Measurements from ENCODE around the gene MAML3. TPM values are rescaled to one million over a fixed set of nuclear protein-coding genes. Genes with fewer than 3 reads are reported as not detected.

Gene MAML3
- total RNA-seq, 6 donors from 2014 or later = 9.6 to 31.4 (median 14.5) TPM

DNA sequence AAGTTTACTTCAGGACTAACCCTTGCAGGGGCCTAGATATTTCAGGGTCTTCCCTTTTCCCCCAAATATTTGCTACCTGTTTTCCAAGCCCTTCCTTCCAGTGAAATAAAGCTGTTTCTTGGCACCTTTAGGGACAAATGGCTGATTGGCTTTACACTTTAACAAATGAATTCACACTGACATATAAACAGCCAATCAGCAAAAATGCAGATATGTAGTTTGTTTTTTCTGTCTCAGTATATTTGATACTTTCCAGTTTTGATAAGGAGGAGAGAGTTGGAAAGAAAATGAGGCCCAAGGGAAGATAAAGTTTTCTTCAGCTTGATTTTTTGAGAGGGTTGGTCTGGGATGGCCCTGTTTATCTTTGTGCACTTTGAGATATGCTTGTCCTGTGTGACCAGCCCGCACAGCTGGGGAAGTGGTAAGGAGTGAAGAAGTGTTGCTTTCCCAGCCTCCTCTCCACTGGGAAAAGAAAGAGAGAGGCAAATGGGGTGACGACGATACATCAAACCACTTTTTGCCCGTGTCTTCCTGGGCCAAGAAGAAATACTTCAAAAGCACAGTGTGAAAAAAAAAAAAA is 420.9 kb downstream of the MAML3 start:
- DNase-seq (no peak), ATAC-seq (ENCODE audit: low FRiP score in 2 of 2) (no peak)
- no peak for TF ChIP-seq POLR2A (IDR thresholded peaks at IDR 0.05)
- no peak for TF ChIP-seq POLR2AphosphoS5 (IDR thresholded peaks at IDR 0.05)
- TF ChIP-seq, protein P1, sequence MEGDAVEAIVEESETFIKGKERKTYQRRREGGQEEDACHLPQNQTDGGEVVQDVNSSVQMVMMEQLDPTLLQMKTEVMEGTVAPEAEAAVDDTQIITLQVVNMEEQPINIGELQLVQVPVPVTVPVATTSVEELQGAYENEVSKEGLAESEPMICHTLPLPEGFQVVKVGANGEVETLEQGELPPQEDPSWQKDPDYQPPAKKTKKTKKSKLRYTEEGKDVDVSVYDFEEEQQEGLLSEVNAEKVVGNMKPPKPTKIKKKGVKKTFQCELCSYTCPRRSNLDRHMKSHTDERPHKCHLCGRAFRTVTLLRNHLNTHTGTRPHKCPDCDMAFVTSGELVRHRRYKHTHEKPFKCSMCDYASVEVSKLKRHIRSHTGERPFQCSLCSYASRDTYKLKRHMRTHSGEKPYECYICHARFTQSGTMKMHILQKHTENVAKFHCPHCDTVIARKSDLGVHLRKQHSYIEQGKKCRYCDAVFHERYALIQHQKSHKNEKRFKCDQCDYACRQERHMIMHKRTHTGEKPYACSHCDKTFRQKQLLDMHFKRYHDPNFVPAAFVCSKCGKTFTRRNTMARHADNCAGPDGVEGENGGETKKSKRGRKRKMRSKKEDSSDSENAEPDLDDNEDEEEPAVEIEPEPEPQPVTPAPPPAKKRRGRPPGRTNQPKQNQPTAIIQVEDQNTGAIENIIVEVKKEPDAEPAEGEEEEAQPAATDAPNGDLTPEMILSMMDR (IDR thresholded peaks at IDR 0.05) = no peak
- no peak for TF ChIP-seq EP300 (IDR thresholded peaks at IDR 0.05)
- peak overlapping the region in 1 of 4 donors; percentile 3 for H3K27ac ChIP-seq
- WGBS, 2 donors = 71 to 85% methylated on average over 4 of the region's 4 CpGs
- H3K27me3 ChIP-seq = no peaks in the 10 kb centered on the region
- no peak overlapping the region for H3K4me3 ChIP-seq
- no peaks in the 10 kb centered on the region for H3K9me3 ChIP-seq
- peaks cover 14 to 36% (median 21%) of the 10 kb centered on the region in 4 donors for H3K4me1 ChIP-seq
- H3K36me3 ChIP-seq = peaks cover 0 to 11% (median 0%) of the 10 kb centered on the region in 4 donors

DNA sequence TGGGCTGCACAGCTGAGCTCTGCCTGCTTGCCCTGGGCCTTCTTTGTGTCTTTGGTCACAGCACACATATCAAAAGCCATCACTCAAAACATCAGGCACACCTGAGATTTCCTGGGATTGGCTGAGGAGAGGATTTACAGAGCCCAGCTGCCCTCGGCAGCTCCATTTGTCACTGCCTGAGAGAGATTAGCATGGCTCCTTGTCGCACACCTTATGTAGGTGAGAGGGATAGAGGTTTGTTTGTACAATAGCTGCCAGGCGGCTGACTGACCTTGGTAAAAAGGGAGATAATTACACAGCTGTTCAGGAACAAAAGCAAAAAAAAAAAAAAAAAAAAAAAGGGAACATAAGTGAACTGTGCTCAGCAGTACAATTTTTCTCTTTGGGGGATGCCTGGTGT is 425.1 kb downstream of the MAML3 start:
- Histone ChIP-seq H3K36me3 (peaks cover 0 to 30% (median 2%) of the 10 kb centered on the region in 4 donors), H3K9me3 (no peaks in the 10 kb centered on the region), H3K4me3 (no peak overlapping the region), H3K4me1 (peaks cover 0 to 2% (median under 1%) of the 10 kb centered on the region in 4 donors), H3K27ac (no peak overlapping the region), H3K27me3 (no peaks in the 10 kb centered on the region)
- no peak for DNase-seq
- TF ChIP-seq POLR2A (IDR thresholded peaks at IDR 0.05) (no peak), POLR2AphosphoS5 (IDR thresholded peaks at IDR 0.05) (no peak), EP300 (IDR thresholded peaks at IDR 0.05) (no peak)
- TF ChIP-seq, protein P1 (IDR thresholded peaks at IDR 0.05) = no peak
- no peak for ATAC-seq (ENCODE audit: low FRiP score in 2 of 2)
- WGBS, 2 donors = 84 to 95% methylated on average over 3 of the region's 3 CpGs

DNA sequence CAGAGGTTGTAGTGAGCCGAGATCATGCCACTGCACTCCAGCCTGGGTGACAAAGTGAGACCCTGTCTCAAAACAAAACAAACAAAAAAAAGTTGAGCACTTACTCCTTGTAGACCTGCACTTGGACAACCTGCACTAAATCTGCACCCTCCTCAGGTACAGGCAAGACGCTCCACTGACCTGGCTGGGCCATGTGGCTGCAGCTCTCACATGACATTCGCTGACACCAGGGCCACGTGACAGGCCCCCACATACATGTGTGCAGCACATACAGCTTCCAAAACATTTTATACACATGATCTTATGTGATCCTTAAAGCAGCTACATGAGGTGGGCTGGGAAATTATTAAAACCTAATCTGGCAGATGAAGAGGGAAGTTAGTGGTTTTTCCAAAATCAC is 425.8 kb downstream of the MAML3 start:
- WGBS, 2 donors = 98 to 100% methylated on average over 4 of the region's 4 CpGs
- Histone ChIP-seq H3K4me3 (no peak overlapping the region), H3K4me1 (no peaks in the 10 kb centered on the region), H3K27me3 (no peaks in the 10 kb centered on the region), H3K27ac (no peak overlapping the region), H3K36me3 (peaks cover 0 to 30% (median 2%) of the 10 kb centered on the region in 4 donors), H3K9me3 (no peaks in the 10 kb centered on the region)
- no peak for DNase-seq
- TF ChIP-seq, protein P1 (IDR thresholded peaks at IDR 0.05) = no peak
- no peak for TF ChIP-seq POLR2AphosphoS5 (IDR thresholded peaks at IDR 0.05)
- no peak for TF ChIP-seq POLR2A (IDR thresholded peaks at IDR 0.05)
- no peak for TF ChIP-seq EP300 (IDR thresholded peaks at IDR 0.05)
- no peak for ATAC-seq (ENCODE audit: low FRiP score in 2 of 2)

DNA sequence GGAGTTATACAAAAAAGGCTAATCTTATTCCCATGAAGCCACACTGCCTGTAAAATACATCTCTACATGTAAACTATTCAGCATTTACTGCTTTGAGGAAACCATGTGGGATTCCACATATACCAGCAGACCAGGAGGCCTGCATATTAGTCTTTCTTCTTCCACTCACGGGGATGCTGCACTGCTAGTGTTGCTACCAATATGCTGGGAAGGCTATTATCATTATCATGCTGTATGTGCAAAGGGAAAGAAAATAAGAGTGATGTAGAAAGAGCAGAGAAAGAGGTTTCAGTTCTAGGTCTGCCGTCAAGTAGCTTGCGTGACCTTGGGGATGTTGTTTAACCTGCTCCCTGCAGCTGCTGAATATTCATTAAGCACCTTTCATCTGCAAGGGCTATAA is 427.4 kb downstream of the MAML3 start:
- TF ChIP-seq POLR2AphosphoS5 (IDR thresholded peaks at IDR 0.05) (no peak), POLR2A (IDR thresholded peaks at IDR 0.05) (no peak), EP300 (IDR thresholded peaks at IDR 0.05) (no peak)
- TF ChIP-seq, protein P1 (IDR thresholded peaks at IDR 0.05) = no peak
- no peak overlapping the region for H3K4me3 ChIP-seq
- 93 to 98% methylated on average over 3 of the region's 3 CpGs for WGBS, 2 donors
- no peaks in the 10 kb centered on the region for H3K27me3 ChIP-seq
- H3K27ac ChIP-seq = no peak overlapping the region
- H3K36me3 ChIP-seq = peaks cover 0 to 30% (median 2%) of the 10 kb centered on the region in 4 donors
- H3K9me3 ChIP-seq = no peaks in the 10 kb centered on the region
- no peak for ATAC-seq (ENCODE audit: low FRiP score in 2 of 2)
- H3K4me1 ChIP-seq = no peaks in the 10 kb centered on the region
- DNase-seq = no peak

DNA sequence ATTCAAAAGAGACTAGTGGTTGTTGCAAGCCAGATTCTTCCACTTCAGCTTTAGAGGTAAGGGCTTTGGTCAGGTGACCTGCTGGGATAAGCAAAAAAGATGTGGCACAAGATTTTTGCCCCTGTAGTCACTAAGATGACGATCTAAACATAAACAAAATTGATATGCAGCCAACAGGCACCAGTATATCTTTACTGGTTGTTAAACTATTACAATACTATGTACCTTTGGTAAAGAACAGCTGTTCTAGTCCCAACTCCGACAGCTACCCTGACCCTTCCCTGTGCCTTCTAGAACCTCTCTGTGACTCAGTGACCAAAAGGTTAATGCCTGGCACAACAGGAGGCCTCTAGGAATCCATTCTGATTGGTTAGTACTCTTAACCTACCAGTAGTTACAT is 428.7 kb downstream of the MAML3 start:
- no peak overlapping the region for H3K27ac ChIP-seq
- no peak overlapping the region for H3K4me3 ChIP-seq
- peaks cover 0 to 30% (median 2%) of the 10 kb centered on the region in 4 donors for H3K36me3 ChIP-seq
- no peaks in the 10 kb centered on the region for H3K4me1 ChIP-seq
- DNase-seq (no peak), ATAC-seq (ENCODE audit: low FRiP score in 2 of 2) (no peak)
- WGBS, 2 donors = 93 to 94% methylated on average over 2 of the region's 2 CpGs
- no peaks in the 10 kb centered on the region for H3K9me3 ChIP-seq
- no peaks in the 10 kb centered on the region for H3K27me3 ChIP-seq
- TF ChIP-seq, protein P1 (IDR thresholded peaks at IDR 0.05) = no peak
- TF ChIP-seq EP300 (IDR thresholded peaks at IDR 0.05) = no peak
- no peak for TF ChIP-seq POLR2A (IDR thresholded peaks at IDR 0.05)
- TF ChIP-seq POLR2AphosphoS5 (IDR thresholded peaks at IDR 0.05) = no peak

Data from upper lobe of left lung (tissue), 6 donors.